Memory B cell (primary cell): ENCODE measurements around the gene SLC8A3.

Experiments used
- ATAC-seq: fragments of 150-1000 bp; cut with Tn5 transposase; 2 replicates; pipeline ENCODE4 v1.10.0; 2021; ENCODE audit warnings: low read depth, mild to moderate bottlenecking, moderate library complexity
- DNase-seq, 2 donors: peaks; one replicate each; pipeline ENCODE4 v3.0.0; 2022; ENCODE audit warnings: low spot score in 2 of 2
- H3K27ac Mint-ChIP-seq: one replicate; pipeline ENCODE4 v1.8.0; 2022; ENCODE audit warnings: mild to moderate bottlenecking, moderate library complexity, mixed read lengths
- H3K27me3 Mint-ChIP-seq: one replicate; pipeline ENCODE4 v1.8.0; 2022; ENCODE audit warnings: mixed read lengths
- H3K36me3 Mint-ChIP-seq: one replicate; pipeline ENCODE4 v1.8.0; 2022; ENCODE audit warnings: mild to moderate bottlenecking, mixed read lengths
- H3K4me1 Mint-ChIP-seq: one replicate; pipeline ENCODE4 v1.8.0; 2022; ENCODE audit warnings: mixed read lengths
- H3K4me3 Mint-ChIP-seq: one replicate; pipeline ENCODE4 v1.8.0; 2022; ENCODE audit warnings: mild to moderate bottlenecking, moderate library complexity, mixed read lengths
- H3K9me3 Mint-ChIP-seq: one replicate; pipeline ENCODE4 v1.8.0; 2022; ENCODE audit warnings: mixed read lengths

The SLC8A3 gene

DNA sequence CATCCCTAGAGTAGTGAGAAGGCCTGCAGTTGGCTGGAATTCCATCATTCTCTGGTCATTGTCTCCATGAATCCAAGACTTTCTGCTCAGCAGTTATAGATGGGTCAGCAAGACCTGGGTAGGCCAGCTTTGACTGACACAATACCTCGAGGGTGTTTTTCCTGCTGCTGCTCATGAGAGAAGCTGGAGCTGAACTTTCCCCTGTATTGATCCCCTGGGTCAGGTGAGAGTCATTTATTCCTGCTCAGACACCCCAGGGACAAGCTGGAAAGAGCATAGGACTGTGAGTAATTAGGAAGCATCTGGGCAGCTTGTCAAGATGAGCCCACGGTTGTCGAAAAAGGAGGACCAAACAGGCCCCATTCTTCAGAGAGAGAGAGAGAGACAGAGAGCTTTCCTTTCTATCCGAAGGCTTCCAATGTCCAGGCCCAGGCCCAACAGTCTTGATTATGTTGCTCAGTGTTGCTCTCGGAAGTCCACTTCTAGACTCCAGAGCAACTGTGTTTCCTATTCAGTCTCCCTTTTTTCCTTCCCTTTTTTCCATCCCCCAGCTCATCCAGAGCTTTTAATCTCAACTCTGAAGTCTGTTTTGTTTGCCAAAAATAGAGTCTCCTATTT is 131.1 kb downstream of the SLC8A3 start:
- no peaks in the 10 kb centered on the region for H3K4me1 Mint-ChIP-seq
- no peak overlapping the region for H3K4me3 Mint-ChIP-seq
- no peak overlapping the region for H3K27ac Mint-ChIP-seq
- ATAC-seq (no peak), DNase-seq (no peak)
- peaks cover 12% of the 10 kb centered on the region for H3K27me3 Mint-ChIP-seq
- no peaks in the 10 kb centered on the region for H3K36me3 Mint-ChIP-seq
- no peaks in the 10 kb centered on the region for H3K9me3 Mint-ChIP-seq

DNA sequence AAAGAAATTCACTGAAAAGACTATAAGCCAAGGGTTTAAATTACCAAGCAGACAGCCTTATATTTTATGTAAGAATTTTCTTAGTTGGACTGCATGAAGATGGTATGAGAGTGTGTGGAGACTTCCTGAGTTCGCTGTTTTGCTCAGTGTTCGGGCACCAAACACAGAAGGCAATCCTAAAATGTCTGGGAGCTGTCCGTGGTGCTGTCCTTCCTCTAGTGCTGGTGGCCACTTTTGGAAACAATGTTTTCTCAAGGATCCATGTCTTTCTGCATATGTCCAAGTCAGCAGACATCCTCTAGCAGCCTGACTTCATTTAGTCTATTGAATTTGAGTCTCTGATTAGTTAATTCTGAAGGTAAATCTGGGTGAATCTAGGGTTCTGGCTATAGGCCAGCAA is 135.8 kb downstream of the SLC8A3 start:
- Mint-ChIP-seq H3K36me3 (no peaks in the 10 kb centered on the region), H3K4me1 (no peaks in the 10 kb centered on the region), H3K27me3 (peaks cover 4% of the 10 kb centered on the region), H3K9me3 (no peaks in the 10 kb centered on the region), H3K27ac (no peak overlapping the region), H3K4me3 (no peak overlapping the region)
- DNase-seq: no peak
- no peak for ATAC-seq

DNA sequence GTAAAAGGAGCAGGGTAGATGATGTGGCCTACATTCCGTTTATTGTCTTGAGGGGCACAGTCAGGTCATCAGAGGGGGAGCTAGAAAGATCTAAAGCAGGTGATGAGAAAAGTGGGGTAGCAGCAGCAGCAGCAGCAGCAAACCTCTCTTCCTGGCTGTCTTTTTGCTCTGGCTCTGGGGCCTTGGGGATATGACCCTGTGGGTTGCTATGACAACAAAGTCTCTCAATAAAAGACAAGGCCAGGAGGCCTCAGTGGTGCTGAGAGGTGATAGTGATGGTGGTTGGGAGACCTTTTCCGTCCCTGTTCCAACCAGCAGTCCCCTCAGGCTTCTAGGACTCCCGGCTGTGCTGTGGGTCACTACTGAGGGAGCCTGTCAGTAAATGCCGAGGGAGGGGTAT is 138.6 kb downstream of the SLC8A3 start:
- Mint-ChIP-seq H3K4me1 (no peaks in the 10 kb centered on the region), H3K27me3 (peaks cover 5% of the 10 kb centered on the region), H3K9me3 (no peaks in the 10 kb centered on the region), H3K36me3 (no peaks in the 10 kb centered on the region), H3K27ac (no peak overlapping the region), H3K4me3 (no peak overlapping the region)
- ATAC-seq (no peak), DNase-seq (no peak)

DNA sequence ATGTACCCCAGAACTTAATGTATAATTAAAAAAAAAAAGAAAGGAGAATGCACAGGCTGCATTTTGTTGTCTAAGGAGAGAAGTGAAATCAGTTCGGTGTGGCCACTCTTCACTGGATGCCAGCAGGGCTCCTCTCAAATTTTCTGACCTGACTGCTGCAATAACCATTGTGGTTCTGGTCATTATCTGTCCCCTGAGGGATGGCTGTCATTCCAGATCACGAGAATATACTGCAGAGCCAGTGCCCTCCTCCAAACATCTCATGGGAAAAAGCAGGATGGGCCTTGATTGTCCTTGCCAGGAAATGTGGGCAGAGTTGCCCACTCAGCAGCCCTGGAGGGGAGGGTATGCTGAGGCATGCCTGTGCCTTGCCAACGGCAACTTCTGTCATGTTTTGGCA is 139.1 kb downstream of the SLC8A3 start:
- no peak overlapping the region for H3K27ac Mint-ChIP-seq
- H3K4me3 Mint-ChIP-seq: no peak overlapping the region
- DNase-seq (no peak), ATAC-seq (no peak)
- no peaks in the 10 kb centered on the region for H3K9me3 Mint-ChIP-seq
- H3K27me3 Mint-ChIP-seq: peaks cover 8% of the 10 kb centered on the region
- no peaks in the 10 kb centered on the region for H3K36me3 Mint-ChIP-seq
- H3K4me1 Mint-ChIP-seq: no peaks in the 10 kb centered on the region

DNA sequence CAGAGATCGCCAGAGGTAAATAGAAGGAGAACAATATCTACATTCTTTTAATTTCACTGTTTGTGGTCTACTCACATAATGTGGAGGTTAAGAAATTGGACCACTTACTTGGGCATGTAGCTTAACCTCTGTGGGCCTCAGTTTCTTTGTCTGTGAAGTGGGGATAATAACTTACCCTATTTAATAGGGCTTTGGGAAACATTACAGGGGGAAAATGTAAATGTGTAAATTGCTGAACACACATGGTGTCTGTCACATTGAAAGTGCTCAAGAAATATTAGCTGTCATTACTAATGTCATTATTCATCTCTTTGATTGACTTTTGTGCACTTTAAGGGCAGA is 140.5 kb downstream of the SLC8A3 start:
- H3K36me3 Mint-ChIP-seq: no peaks in the 10 kb centered on the region
- no peaks in the 10 kb centered on the region for H3K4me1 Mint-ChIP-seq
- peaks cover 10% of the 10 kb centered on the region for H3K27me3 Mint-ChIP-seq
- H3K9me3 Mint-ChIP-seq: no peaks in the 10 kb centered on the region
- DNase-seq: no peak
- H3K4me3 Mint-ChIP-seq: no peak overlapping the region
- ATAC-seq: no peak
- H3K27ac Mint-ChIP-seq: no peak overlapping the region

GRCh38 chr14:70047598-70048312 is 141.0 kb downstream of the SLC8A3 start:
- Mint-ChIP-seq H3K27ac (no peak overlapping the region), H3K27me3 (peaks cover 12% of the 10 kb centered on the region), H3K36me3 (no peaks in the 10 kb centered on the region), H3K4me3 (no peak overlapping the region), H3K4me1 (no peaks in the 10 kb centered on the region), H3K9me3 (no peaks in the 10 kb centered on the region)
- ATAC-seq: no peak
- no peak for DNase-seq

GRCh38 chr14:70045844-70046535 is 142.8 kb downstream of the SLC8A3 start:
- Mint-ChIP-seq H3K27me3 (peaks cover 13% of the 10 kb centered on the region), H3K4me1 (no peaks in the 10 kb centered on the region), H3K9me3 (no peaks in the 10 kb centered on the region), H3K36me3 (no peaks in the 10 kb centered on the region), H3K27ac (no peak overlapping the region), H3K4me3 (no peak overlapping the region)
- DNase-seq (no peak), ATAC-seq (no peak)

DNA sequence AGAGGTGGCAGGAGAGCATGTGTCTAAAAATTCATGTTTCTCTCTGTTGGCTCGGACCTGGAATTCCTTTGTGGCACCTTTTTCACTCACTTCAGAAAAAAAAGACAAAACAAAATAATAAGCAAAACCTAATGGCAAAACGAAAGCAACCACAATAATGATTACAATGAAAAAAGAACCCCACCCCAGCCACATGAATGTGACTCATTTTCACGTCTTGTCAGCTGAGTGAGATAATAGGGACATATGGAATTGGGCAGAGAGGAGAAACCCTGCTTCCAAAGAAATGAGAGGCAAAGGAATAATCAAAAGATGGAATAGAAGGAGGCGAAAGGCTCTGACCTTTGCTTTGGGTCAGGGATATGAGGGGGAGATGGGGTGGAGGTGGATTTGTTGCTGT is 143.4 kb downstream of the SLC8A3 start:
- no peaks in the 10 kb centered on the region for H3K4me1 Mint-ChIP-seq
- H3K27me3 Mint-ChIP-seq: peaks cover 15% of the 10 kb centered on the region
- H3K4me3 Mint-ChIP-seq: no peak overlapping the region
- H3K36me3 Mint-ChIP-seq: no peaks in the 10 kb centered on the region
- DNase-seq: no peak
- H3K9me3 Mint-ChIP-seq: no peaks in the 10 kb centered on the region
- H3K27ac Mint-ChIP-seq: no peak overlapping the region
- no peak for ATAC-seq

DNA sequence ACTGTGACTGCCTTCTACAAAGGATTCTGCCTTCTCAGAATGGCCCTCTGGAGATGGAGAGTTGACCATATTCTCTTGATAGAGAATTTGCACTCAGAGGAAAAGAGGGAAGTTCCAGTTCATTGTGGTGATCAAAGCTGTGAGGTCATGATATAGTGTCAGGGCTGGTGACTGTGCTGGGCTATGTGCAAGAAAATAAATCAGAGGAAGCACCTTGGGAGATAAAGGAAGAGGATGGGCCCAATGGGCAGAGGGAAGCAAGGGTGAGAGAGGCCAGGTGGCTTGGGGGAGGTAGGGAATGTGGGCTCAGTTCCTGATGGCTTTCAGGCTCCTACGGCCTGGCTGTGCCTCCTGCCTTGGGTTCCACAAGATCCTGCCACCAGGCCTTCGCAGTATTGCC is 145.8 kb downstream of the SLC8A3 start:
- ATAC-seq: no peak
- no peak overlapping the region for H3K27ac Mint-ChIP-seq
- no peaks in the 10 kb centered on the region for H3K9me3 Mint-ChIP-seq

DNA sequence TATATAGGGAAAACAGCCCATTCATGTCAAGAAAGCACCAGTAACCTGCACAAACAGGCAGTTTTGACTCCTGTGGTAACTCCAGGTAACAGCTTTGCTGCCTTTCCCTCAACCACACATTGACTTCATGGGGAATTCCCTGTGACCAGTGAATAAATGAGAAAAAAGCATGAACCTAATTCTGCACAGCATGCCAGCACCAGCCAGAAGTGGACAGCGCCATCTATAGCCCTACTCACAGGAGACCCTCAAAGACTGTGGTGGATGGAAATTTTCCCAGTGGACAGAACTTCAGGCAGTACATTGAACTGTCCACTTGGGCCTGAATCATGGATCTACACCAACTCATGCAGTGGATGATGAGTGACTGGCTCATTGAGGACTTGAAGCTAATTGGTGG is 152.1 kb downstream of the SLC8A3 start:
- Mint-ChIP-seq H3K27me3 (peaks cover 17% of the 10 kb centered on the region), H3K4me1 (peaks cover 3% of the 10 kb centered on the region), H3K9me3 (no peaks in the 10 kb centered on the region), H3K4me3 (no peak overlapping the region), H3K27ac (no peak overlapping the region), H3K36me3 (no peaks in the 10 kb centered on the region)
- no peak for ATAC-seq
- DNase-seq: no peak

More for the DNA sequence above, 145.8 kb downstream of the SLC8A3 start:
- no peak for DNase-seq
- H3K4me3 Mint-ChIP-seq: no peak overlapping the region
- H3K36me3 Mint-ChIP-seq: no peaks in the 10 kb centered on the region
- H3K4me1 Mint-ChIP-seq: no peaks in the 10 kb centered on the region
- peaks cover 25% of the 10 kb centered on the region for H3K27me3 Mint-ChIP-seq

GRCh38 chr14:70034257-70034656 is 154.5 kb downstream of the SLC8A3 start:
- Mint-ChIP-seq H3K36me3 (no peaks in the 10 kb centered on the region), H3K4me1 (peaks cover 3% of the 10 kb centered on the region), H3K9me3 (no peaks in the 10 kb centered on the region), H3K27me3 (peaks cover 10% of the 10 kb centered on the region), H3K4me3 (no peak overlapping the region), H3K27ac (no peak overlapping the region)
- DNase-seq (no peak), ATAC-seq (no peak)

- ATAC-seq: no peak
Measured at GRCh38 chr14:70033561-70033960, 155.2 kb downstream of the SLC8A3 start.

DNA sequence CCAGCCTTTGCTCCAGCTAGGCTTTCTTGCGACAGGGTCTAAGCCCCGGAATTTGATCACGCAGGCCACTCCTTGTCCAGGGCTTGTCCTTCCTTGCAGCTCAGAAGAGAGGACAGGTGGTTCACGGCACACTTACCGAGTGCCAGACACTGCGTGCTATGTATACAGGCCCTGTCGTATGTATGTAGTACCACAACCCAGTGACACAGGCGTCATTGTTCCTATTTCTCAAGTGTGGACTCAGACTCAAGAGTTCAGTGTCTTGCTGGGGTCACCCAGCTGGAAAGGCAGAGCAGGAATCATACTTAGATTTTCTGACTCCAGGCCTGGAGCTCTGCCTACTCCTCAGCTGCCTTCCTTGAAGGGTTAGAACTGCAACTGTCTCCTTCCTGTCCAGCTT is 155.6 kb downstream of the SLC8A3 start:
- H3K4me1 Mint-ChIP-seq: peaks cover 5% of the 10 kb centered on the region
- H3K9me3 Mint-ChIP-seq: no peaks in the 10 kb centered on the region
- no peak overlapping the region for H3K4me3 Mint-ChIP-seq
- H3K27me3 Mint-ChIP-seq: peaks cover 7% of the 10 kb centered on the region
- ATAC-seq (no peak), DNase-seq (no peak)
- no peak overlapping the region for H3K27ac Mint-ChIP-seq
- no peaks in the 10 kb centered on the region for H3K36me3 Mint-ChIP-seq

More at GRCh38 chr14:70033561-70033960, 155.2 kb downstream of the SLC8A3 start:
- no peaks in the 10 kb centered on the region for H3K9me3 Mint-ChIP-seq
- no peak for DNase-seq
- no peak overlapping the region for H3K27ac Mint-ChIP-seq
- no peak overlapping the region for H3K4me3 Mint-ChIP-seq
- H3K4me1 Mint-ChIP-seq: peaks cover 3% of the 10 kb centered on the region
- H3K36me3 Mint-ChIP-seq: no peaks in the 10 kb centered on the region
- H3K27me3 Mint-ChIP-seq: peaks cover 7% of the 10 kb centered on the region

GRCh38 chr14:70032447-70032846 is 156.3 kb downstream of the SLC8A3 start:
- no peaks in the 10 kb centered on the region for H3K36me3 Mint-ChIP-seq
- H3K27ac Mint-ChIP-seq: no peak overlapping the region
- H3K4me3 Mint-ChIP-seq: no peak overlapping the region
- DNase-seq (no peak), ATAC-seq (no peak)
- peaks cover 2% of the 10 kb centered on the region for H3K4me1 Mint-ChIP-seq
- H3K9me3 Mint-ChIP-seq: no peaks in the 10 kb centered on the region
- peaks cover 7% of the 10 kb centered on the region for H3K27me3 Mint-ChIP-seq
